GM12801 (cell line): ENCODE measurements around the gene ICOS.

Experiments used
- CTCF ChIP-seq: IDR thresholded peaks from one replicate; pipeline ENCODE4 v1.5.1; 2011; ENCODE audit warnings: control low read depth; ENCODE audit not compliant: insufficient read length; ENCODE audit errors: extremely low read depth

ICOS gene

GRCh38 chr2:203994735-203995134 lies 58.2 kb downstream of the ICOS start:
- no peak for TF ChIP-seq CTCF

- no peak for TF ChIP-seq CTCF
These were observed 60.1 kb downstream of the ICOS start for GRCh38 chr2:203996692-203997091.

GRCh38 chr2:203997481-203997880 lies 60.9 kb downstream of the ICOS start:
- no peak for TF ChIP-seq CTCF

GRCh38 chr2:203997980-203998809 lies 61.6 kb downstream of the ICOS start:
- TF ChIP-seq CTCF: no peak

- TF ChIP-seq CTCF: no peak
These were observed 63.3 kb downstream of the ICOS start for GRCh38 chr2:203999835-204000234.

GRCh38 chr2:204000446-204000845 lies 63.9 kb downstream of the ICOS start:
- TF ChIP-seq CTCF: no peak

- no peak for TF ChIP-seq CTCF
These were observed 66.9 kb downstream of the ICOS start for GRCh38 chr2:204003276-204003990.
